LNCaP clone FGC (cell line): ENCODE data around the gene CPNE6.
A peak's percentile ranks its signal among the peaks of the same experiment; 100 is the strongest.

ENCODE experiments used
- DNase-seq: peaks from one replicate; pipeline ENCODE4 v3.0.0-alpha.2; 2011; ENCODE audit warnings: low read depth
- H3K4me3 ChIP-seq: 2 replicates; pipeline ENCODE4 v1.5.1; 2011; ENCODE audit warnings: mild to moderate bottlenecking, low read depth, low read length, control low read depth
- CTCF ChIP-seq: IDR thresholded peaks from 2 replicates; pipeline ENCODE4 v1.5.1; 2012; ENCODE audit warnings: mild to moderate bottlenecking; ENCODE audit not compliant: control insufficient read depth, insufficient read depth; ENCODE audit errors: extremely low read depth

The CPNE6 gene

GRCh38 chr14:24078146-24078545 lies 6.8 kb downstream of the CPNE6 start:
- no peak overlapping the region for H3K4me3 ChIP-seq
- no peak for TF ChIP-seq CTCF
- DNase-seq, result no peak

- TF ChIP-seq CTCF, result no peak
- H3K4me3 ChIP-seq, result no peak overlapping the region
- no peak for DNase-seq
These were observed 8.3 kb downstream of the CPNE6 start for GRCh38 chr14:24079491-24080141.

- TF ChIP-seq CTCF, result no peak
- no peak for DNase-seq
- no peak overlapping the region for H3K4me3 ChIP-seq
These were observed 8.8 kb downstream of the CPNE6 start for GRCh38 chr14:24080142-24080530.

GRCh38 chr14:24080888-24081738 lies 9.8 kb downstream of the CPNE6 start:
- peak overlapping the region; percentile 54 for H3K4me3 ChIP-seq
- no peak for TF ChIP-seq CTCF
- no peak for DNase-seq

- no peak for TF ChIP-seq CTCF
- peak overlapping the region; percentile 54 for H3K4me3 ChIP-seq
- no peak for DNase-seq
These were observed 10.4 kb downstream of the CPNE6 start for GRCh38 chr14:24081739-24082211.

- no peak for TF ChIP-seq CTCF
- no peak for DNase-seq
- no peak overlapping the region for H3K4me3 ChIP-seq
These were observed 11.2 kb downstream of the CPNE6 start for GRCh38 chr14:24082411-24083080.
